ENCODE measurements around the gene PALM3. TPM values are rescaled to one million over a fixed set of nuclear protein-coding genes. Genes with fewer than 3 reads are reported as not detected.
"Not testable (repeated sequence)": the region's sequence is repeated elsewhere in the genome, so short reads cannot be mapped to it uniquely, and the experiment has no call there.

The PALM3 gene
- total and polyA plus RNA-seq, 2 experiments from 2014 or later = 2.1 to 3.4 TPM

DNA sequence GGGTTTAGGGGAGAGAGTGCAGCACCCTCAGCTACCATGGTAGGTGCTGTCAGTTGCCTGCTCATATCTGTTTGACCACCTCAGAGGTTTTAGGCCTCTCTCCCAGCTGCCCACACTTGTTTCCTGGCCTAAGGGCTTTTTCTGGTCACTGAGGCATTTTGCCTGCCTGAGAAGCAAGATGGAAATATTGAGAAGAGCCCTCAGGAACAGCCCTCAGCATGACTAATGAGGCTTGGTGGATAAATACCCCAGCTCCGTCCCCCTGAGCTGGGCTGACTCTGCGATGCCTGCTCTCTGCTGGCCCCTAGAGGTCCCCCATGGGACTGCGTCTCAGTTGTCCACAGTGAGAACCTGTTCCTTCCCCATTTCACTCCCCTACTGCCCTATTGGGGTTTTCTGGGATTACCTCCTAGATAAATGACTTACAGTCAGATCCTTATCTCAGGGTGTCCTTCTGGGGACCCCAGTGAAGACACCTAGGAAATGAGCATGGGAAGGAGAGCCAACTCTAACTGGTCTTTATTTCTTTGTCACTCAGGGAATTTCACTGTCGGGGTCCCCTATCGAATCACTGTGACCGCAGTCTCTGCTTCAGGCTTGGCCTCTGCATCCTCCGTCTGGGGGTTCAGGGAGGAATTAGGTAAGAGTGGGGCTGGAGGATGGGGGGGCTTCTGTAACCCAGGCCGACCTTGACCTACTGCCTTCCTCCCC lies 13.3 kb downstream of the PALM3 start:
- Histone ChIP-seq H3K4me1 (ENCODE audit: insufficient read depth) (no peaks in the 10 kb centered on the region), H3K79me2 (no peaks in the 10 kb centered on the region), H3K27ac (no peak overlapping the region), H4K20me1 (ENCODE audit: insufficient read depth, poor library complexity, severe bottlenecking) (no peaks in the 10 kb centered on the region), H3K4me2 (no peak overlapping the region), H3K36me3 (replicated peaks; ENCODE audit: insufficient read depth, low read depth) (no peaks in the 10 kb centered on the region), H3K9me3 (ENCODE audit: low read depth) (no peaks in the 10 kb centered on the region), H2AFZ (no peak overlapping the region), H3K27me3 (no peaks in the 10 kb centered on the region), H3K4me3 (no peak overlapping the region), H3K9me2 (replicated peaks; ENCODE audit: insufficient read depth) (no peaks in the 10 kb centered on the region)
- WGBS (ENCODE audit: low lambda C conversion rate, missing lambda C conversion rate) = 76% methylated on average over 7 of the region's 8 CpGs
- TF ChIP-seq CTCF (IDR thresholded peaks at IDR 0.05; ENCODE audit: poor library complexity) (peak; percentile 62), EZH2phosphoT487 (IDR thresholded peaks at IDR 0.05; ENCODE audit: low read depth, severe bottlenecking, unreplicated experiment) (no peak), EZH2 (IDR thresholded peaks at IDR 0.05; ENCODE audit: borderline replicate concordance) (no peak)
- peak; percentile 62 for DNase-seq (ENCODE audit: low spot score)

GRCh38 chr19:14047866-14048265 lies 14.0 kb downstream of the PALM3 start:
- not testable (repeated sequence) for DNase-seq (ENCODE audit: low spot score); H3K4me1 ChIP-seq (ENCODE audit: insufficient read depth); H3K4me2 ChIP-seq; H3K27me3 ChIP-seq; H2AFZ ChIP-seq; H3K4me3 ChIP-seq; H3K9me2 ChIP-seq (replicated peaks; ENCODE audit: insufficient read depth); H3K9me3 ChIP-seq (ENCODE audit: low read depth); H4K20me1 ChIP-seq (ENCODE audit: insufficient read depth, poor library complexity, severe bottlenecking); H3K36me3 ChIP-seq (replicated peaks; ENCODE audit: insufficient read depth, low read depth); H3K27ac ChIP-seq; H3K79me2 ChIP-seq
- 98% methylated on average over 8 of the region's 10 CpGs for WGBS (ENCODE audit: low lambda C conversion rate, missing lambda C conversion rate)

GRCh38 chr19:14042659-14043608 lies 18.9 kb downstream of the PALM3 start:
- H3K36me3 ChIP-seq (replicated peaks; ENCODE audit: insufficient read depth, low read depth); H4K20me1 ChIP-seq (ENCODE audit: insufficient read depth, poor library complexity, severe bottlenecking); H3K4me2 ChIP-seq; H3K9me3 ChIP-seq (ENCODE audit: low read depth); H3K79me2 ChIP-seq; H3K27me3 ChIP-seq; H3K9me2 ChIP-seq (replicated peaks; ENCODE audit: insufficient read depth); H3K4me1 ChIP-seq (ENCODE audit: insufficient read depth); H3K4me3 ChIP-seq; H2AFZ ChIP-seq; H3K27ac ChIP-seq: not testable (repeated sequence)
- DNase-seq (ENCODE audit: low spot score) = peak; percentile 72
- peak; percentile 52 for TF ChIP-seq CTCF (IDR thresholded peaks at IDR 0.05; ENCODE audit: poor library complexity)
- 78% methylated on average over 19 of the region's 19 CpGs for WGBS (ENCODE audit: low lambda C conversion rate, missing lambda C conversion rate)

DNA sequence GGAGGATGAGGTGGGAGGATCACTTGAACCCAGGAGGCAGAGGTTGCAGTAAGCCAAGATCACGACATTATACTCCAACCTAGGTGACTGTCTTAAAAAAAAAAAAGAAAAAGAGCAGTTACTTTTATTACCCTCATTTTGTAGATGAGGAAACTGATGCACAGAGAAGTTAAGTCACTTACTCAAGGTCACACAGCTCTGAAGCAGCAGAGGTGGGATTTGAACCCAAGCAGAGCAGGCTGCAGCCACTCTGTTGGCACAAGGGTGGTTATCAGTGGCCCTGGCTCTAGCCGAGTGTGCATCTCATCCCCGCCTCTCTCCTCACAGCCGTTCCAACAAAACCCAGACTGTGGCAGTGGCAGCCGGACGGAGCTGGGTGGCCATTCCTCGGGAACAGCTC lies 22.7 kb downstream of the PALM3 start:
- Histone ChIP-seq H3K27ac (no peak overlapping the region), H3K36me3 (replicated peaks; ENCODE audit: insufficient read depth, low read depth) (no peaks in the 10 kb centered on the region), H2AFZ (no peak overlapping the region), H3K9me2 (replicated peaks; ENCODE audit: insufficient read depth) (no peaks in the 10 kb centered on the region), H3K79me2 (no peaks in the 10 kb centered on the region), H3K4me1 (ENCODE audit: insufficient read depth) (no peaks in the 10 kb centered on the region), H3K4me2 (no peak overlapping the region), H4K20me1 (ENCODE audit: insufficient read depth, poor library complexity, severe bottlenecking) (no peaks in the 10 kb centered on the region), H3K9me3 (ENCODE audit: low read depth) (no peaks in the 10 kb centered on the region), H3K27me3 (no peaks in the 10 kb centered on the region), H3K4me3 (no peak overlapping the region)
- WGBS (ENCODE audit: low lambda C conversion rate, missing lambda C conversion rate) = 93% methylated on average over 7 of the region's 7 CpGs
- DNase-seq (ENCODE audit: low spot score) = no peak
- TF ChIP-seq EZH2phosphoT487 (IDR thresholded peaks at IDR 0.05; ENCODE audit: low read depth, severe bottlenecking, unreplicated experiment) (no peak), EZH2 (IDR thresholded peaks at IDR 0.05; ENCODE audit: borderline replicate concordance) (no peak), CTCF (IDR thresholded peaks at IDR 0.05; ENCODE audit: poor library complexity) (no peak)

Measured in hepatocyte (in vitro differentiated cells).